Tibial nerve (tissue), 4 donors: ENCODE measurements around the gene LTBP2. TPM values are rescaled to one million over a fixed set of nuclear protein-coding genes. Genes with fewer than 3 reads are reported as not detected.
A peak's percentile ranks its signal among the peaks of the same experiment; 100 is the strongest.

Experiments
- DNase-seq, 2 donors: peaks; one replicate each; pipeline ENCODE4 v3.0.0-alpha.2; 2019; ENCODE audit warnings: low spot score in 2 of 2
- H3K27ac ChIP-seq, 4 donors: fragments of 200-600 bp; sonication (generic) in 3 of 4; one replicate each; pipeline ENCODE4 v1.5.1; 2017 to 2019; ENCODE audit warnings: mild to moderate bottlenecking in 1 of 4
- H3K27me3 ChIP-seq, 2 donors: fragments of 200-600 bp; sonication (generic) in 1 of 2; one replicate each; pipeline versions ENCODE4 v1.5.1 to v1.6.0; 2017 to 2019
- H3K36me3 ChIP-seq, 3 donors: fragments of 200-600 bp; sonication (generic); one replicate each; pipeline ENCODE4 v1.5.1; 2018 to 2019
- H3K4me1 ChIP-seq, 4 donors: fragments of 200-600 bp; sonication (generic) in 3 of 4; one replicate each; pipeline ENCODE4 v1.5.1; 2017 to 2019
- H3K4me3 ChIP-seq, 4 donors: fragments of 200-600 bp; sonication (generic) in 3 of 4; one replicate each; pipeline ENCODE4 v1.5.1; 2017 to 2019; ENCODE audit warnings: mild to moderate bottlenecking in 1 of 4, moderate library complexity in 1 of 4
- H3K9me3 ChIP-seq, 4 donors: fragments of 200-600 bp; sonication (generic) in 3 of 4; one replicate each; pipeline ENCODE4 v1.5.1; 2017 to 2019
- EP300 ChIP-seq, 2 donors: sonication (generic); formaldehyde crosslinking; IDR thresholded peaks; one replicate each; pipeline ENCODE4 v1.6.1; 2017; ENCODE audit warnings: antibody characterized with exemption in 2 of 2, mild to moderate bottlenecking in 1 of 2
- POLR2A ChIP-seq, 2 donors: fragments of 450-650 bp; IDR thresholded peaks; one replicate each; pipeline ENCODE4 v1.6.1; 2017; ENCODE audit warnings: antibody characterized with exemption in 2 of 2, mild to moderate bottlenecking in 2 of 2, moderate library complexity in 2 of 2
- WGBS, 2 donors: methylation state at CpG; one replicate each; pipeline ENCODE4 v1.1.5; 2018; 5-methylcytosine and 5-hydroxymethylcytosine counted together
- total RNA-seq, 4 donors: library from RNA; depleted of rRNA; stranded (reverse); fragments of >200 nt; gene quantifications; one replicate each; pipeline ENCODE4 v1.1.0, GENCODE V29; 2016
- TF ChIP-seq, protein P1 (sequence below), 5 experiments: fragments of 200-600 bp in 3 of 5; fragments of 450-650 bp in 2 of 5; sonication (generic) in 3 of 5; IDR thresholded peaks; one replicate each; pipeline ENCODE4 v1.5.1; 2016 to 2019; ENCODE audit warnings: antibody characterized with exemption in 5 of 5, mild to moderate bottlenecking in 3 of 5, moderate library complexity in 2 of 5

Gene LTBP2
- total RNA-seq, 4 donors from 2014 or later = 67.1 to 276 (median 134) TPM

DNA sequence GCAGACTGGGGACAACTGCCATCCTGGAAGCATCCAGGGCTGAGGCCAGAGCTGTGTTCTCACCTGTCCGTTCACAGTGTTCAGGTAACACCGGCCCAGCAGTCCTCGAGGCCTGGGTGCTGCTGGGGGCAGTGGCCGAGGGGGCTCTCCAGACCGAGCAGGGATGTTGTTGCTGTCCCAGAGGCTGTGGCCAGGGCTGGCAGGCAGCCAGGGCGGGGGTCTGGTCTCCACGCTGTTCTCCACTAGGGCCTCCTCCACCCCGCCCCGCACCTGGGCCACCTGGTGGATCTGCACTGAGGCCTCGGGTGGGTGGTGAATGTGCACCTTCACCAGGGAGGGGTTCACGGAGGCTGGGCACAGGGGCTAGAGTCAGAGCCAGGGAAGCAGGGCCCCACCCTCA, 61.0 kb downstream of the LTBP2 start:
- no peaks in the 10 kb centered on the region for H3K27me3 ChIP-seq
- DNase-seq = no peak
- peaks cover 0 to 44% (median 2%) of the 10 kb centered on the region in 4 donors for H3K4me1 ChIP-seq
- H3K9me3 ChIP-seq = no peaks in the 10 kb centered on the region
- H3K27ac ChIP-seq = peak overlapping the region in 1 of 4 donors; percentile 24
- no peak overlapping the region for H3K4me3 ChIP-seq
- WGBS, 2 donors = 79 to 85% methylated on average over 10 to 11 of the region's 11 CpGs
- TF ChIP-seq POLR2A (IDR thresholded peaks at IDR 0.05) = no peak
- TF ChIP-seq, protein P1, sequence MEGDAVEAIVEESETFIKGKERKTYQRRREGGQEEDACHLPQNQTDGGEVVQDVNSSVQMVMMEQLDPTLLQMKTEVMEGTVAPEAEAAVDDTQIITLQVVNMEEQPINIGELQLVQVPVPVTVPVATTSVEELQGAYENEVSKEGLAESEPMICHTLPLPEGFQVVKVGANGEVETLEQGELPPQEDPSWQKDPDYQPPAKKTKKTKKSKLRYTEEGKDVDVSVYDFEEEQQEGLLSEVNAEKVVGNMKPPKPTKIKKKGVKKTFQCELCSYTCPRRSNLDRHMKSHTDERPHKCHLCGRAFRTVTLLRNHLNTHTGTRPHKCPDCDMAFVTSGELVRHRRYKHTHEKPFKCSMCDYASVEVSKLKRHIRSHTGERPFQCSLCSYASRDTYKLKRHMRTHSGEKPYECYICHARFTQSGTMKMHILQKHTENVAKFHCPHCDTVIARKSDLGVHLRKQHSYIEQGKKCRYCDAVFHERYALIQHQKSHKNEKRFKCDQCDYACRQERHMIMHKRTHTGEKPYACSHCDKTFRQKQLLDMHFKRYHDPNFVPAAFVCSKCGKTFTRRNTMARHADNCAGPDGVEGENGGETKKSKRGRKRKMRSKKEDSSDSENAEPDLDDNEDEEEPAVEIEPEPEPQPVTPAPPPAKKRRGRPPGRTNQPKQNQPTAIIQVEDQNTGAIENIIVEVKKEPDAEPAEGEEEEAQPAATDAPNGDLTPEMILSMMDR (IDR thresholded peaks at IDR 0.05) = no peak
- no peak for TF ChIP-seq EP300 (IDR thresholded peaks at IDR 0.05)
- peaks cover 0 to 46% (median 0%) of the 10 kb centered on the region in 3 donors for H3K36me3 ChIP-seq

DNA sequence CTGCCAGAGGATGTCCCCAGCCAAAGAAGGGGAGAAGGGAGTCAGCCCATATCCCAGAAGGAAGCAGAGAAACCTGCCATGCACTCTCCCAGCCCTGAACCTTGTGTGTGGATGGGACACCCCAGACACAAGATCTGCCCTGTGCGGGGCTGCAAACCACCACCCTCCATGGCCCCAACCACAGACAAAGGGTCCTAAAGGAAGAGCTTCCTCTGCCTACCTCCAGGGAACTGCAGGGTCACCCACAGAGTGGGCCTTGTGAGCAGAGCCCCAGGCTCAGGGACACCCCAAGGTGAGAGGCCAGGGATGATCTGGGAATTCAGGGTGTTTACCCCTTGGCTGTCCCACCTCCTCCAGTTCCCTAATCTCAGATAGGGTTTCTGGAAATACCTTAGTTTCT, 62.0 kb downstream of the LTBP2 start:
- H3K36me3 ChIP-seq = peaks cover 0 to 41% (median 0%) of the 10 kb centered on the region in 3 donors
- no peaks in the 10 kb centered on the region for H3K9me3 ChIP-seq
- 0% methylated on average over 1 of the region's 1 CpG for WGBS, 2 donors
- TF ChIP-seq EP300 (IDR thresholded peaks at IDR 0.05) (no peak), POLR2A (IDR thresholded peaks at IDR 0.05) (no peak)
- TF ChIP-seq, protein P1 (IDR thresholded peaks at IDR 0.05) = no peak
- DNase-seq = no peak
- no peak overlapping the region for H3K4me3 ChIP-seq
- H3K27me3 ChIP-seq = no peaks in the 10 kb centered on the region
- peak overlapping the region in 1 of 4 donors; percentile 13 for H3K27ac ChIP-seq
- peaks cover 0 to 49% (median 2%) of the 10 kb centered on the region in 4 donors for H3K4me1 ChIP-seq

DNA sequence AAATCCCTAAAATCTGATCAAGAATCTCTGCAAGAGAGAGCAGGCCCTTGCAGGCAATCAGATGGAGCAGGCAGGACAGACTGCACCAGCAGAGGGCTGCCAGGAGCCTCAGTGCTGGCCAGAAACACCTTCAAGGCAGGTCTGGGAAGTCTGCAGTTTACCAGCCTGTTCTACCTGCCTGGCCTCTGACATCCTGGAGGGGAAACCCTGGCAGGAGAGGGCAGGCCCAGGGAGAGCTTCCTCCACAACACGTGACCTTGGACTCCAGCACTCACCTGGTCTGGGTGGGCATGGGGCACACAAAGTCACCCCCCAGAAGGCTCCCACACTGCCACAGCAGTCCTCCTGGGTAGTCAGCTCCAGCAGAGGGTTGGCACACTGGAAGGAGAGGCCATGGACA, 62.4 kb downstream of the LTBP2 start:
- TF ChIP-seq, protein P1 (IDR thresholded peaks at IDR 0.05) = no peak
- TF ChIP-seq POLR2A (IDR thresholded peaks at IDR 0.05) = no peak
- TF ChIP-seq EP300 (IDR thresholded peaks at IDR 0.05) = no peak
- DNase-seq = no peak
- H3K4me1 ChIP-seq = peaks cover 0 to 49% (median 2%) of the 10 kb centered on the region in 4 donors
- H3K4me3 ChIP-seq = no peak overlapping the region
- H3K36me3 ChIP-seq = peaks cover 0 to 39% (median 0%) of the 10 kb centered on the region in 3 donors
- WGBS, 2 donors = 100% methylated on average over 1 of the region's 1 CpG; no CpG with 5 or more reads in 1 of the 2 donors
- H3K9me3 ChIP-seq = no peaks in the 10 kb centered on the region
- H3K27ac ChIP-seq = peak overlapping the region in 1 of 4 donors; percentile 13
- no peaks in the 10 kb centered on the region for H3K27me3 ChIP-seq

DNA sequence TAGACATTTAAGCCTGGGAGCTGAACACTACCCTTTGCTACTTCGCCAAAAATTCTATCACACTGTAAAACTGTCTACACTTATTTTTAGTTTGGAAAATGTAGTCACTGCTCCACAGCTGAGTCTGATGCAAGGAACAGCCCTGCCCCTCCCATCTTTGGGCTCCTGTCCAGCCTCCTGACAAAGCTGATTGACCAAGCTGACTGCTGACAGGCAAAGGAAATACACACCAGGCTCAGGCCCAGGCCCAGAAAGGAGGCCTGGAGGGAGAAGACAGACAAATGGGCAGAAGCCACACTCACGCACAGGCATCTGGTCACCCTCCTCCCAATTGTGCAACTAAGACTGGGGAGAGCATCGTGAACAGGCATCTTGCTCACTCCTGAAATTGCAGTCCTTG, 63.2 kb downstream of the LTBP2 start:
- H3K27me3 ChIP-seq = no peaks in the 10 kb centered on the region
- H3K9me3 ChIP-seq = no peaks in the 10 kb centered on the region
- DNase-seq = peak; percentile 68 to 79
- peak overlapping the region in 1 of 4 donors; percentile 13 for H3K27ac ChIP-seq
- TF ChIP-seq POLR2A (IDR thresholded peaks at IDR 0.05) (no peak), EP300 (IDR thresholded peaks at IDR 0.05) (peak in 1 of 2 donors; percentile 74)
- TF ChIP-seq, protein P1 (IDR thresholded peaks at IDR 0.05) = no peak
- H3K4me1 ChIP-seq = peaks cover 0 to 49% (median 2%) of the 10 kb centered on the region in 4 donors
- WGBS, 2 donors = 63 to 68% methylated on average over 3 of the region's 3 CpGs
- H3K36me3 ChIP-seq = peaks cover 0 to 39% (median 0%) of the 10 kb centered on the region in 3 donors
- H3K4me3 ChIP-seq = no peak overlapping the region

DNA sequence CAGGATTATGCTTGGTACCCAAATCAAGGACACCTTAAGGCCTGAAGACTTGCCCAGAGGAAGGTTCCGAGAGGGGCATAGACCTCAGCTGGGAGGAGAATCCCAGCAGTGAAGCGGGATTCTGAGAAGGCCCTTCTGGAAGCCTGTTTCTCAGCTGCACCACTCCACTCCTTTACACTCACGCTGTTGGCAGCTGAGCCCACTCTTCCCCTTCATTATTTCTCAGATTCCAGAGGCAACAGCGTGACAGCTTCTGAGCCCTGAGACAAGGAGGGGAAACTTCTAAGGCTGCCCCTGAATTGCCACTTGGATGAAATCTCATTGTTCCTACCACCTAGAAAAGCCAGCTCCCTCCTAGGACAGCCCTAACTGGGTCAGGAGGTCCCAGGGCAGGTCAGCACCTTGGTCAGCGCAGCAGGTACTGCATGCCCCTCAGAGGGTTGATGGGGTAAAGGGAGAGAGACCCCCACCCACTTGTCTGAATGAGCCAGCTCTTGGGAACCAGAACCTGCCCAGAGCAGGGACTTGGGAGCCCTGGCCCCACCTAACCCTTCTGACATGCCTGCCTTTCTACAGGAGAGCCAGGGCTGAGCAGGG, 64.6 kb downstream of the LTBP2 start:
- H3K9me3 ChIP-seq = no peaks in the 10 kb centered on the region
- H3K4me1 ChIP-seq = peaks cover 0 to 38% (median 2%) of the 10 kb centered on the region in 4 donors
- DNase-seq = no peak
- no peak overlapping the region for H3K4me3 ChIP-seq
- 90 to 92% methylated on average over 5 of the region's 5 CpGs for WGBS, 2 donors
- no peak overlapping the region for H3K27ac ChIP-seq
- no peak for TF ChIP-seq EP300 (IDR thresholded peaks at IDR 0.05)
- TF ChIP-seq, protein P1 (IDR thresholded peaks at IDR 0.05) = no peak
- TF ChIP-seq POLR2A (IDR thresholded peaks at IDR 0.05) = no peak
- H3K36me3 ChIP-seq = peaks cover 0 to 30% (median 0%) of the 10 kb centered on the region in 3 donors
- no peaks in the 10 kb centered on the region for H3K27me3 ChIP-seq
